Stimulated activated CD4-positive, alpha-beta T cell treated with anti-CD3 and anti-CD28 coated beads, Interleukin-12 subunit alpha, Interleukin-12 subunit beta, amount 100 ng/mL, for 4 hours (primary cell): Measurements from ENCODE around the gene ADARB2.

Experiments used
- DNase-seq: peaks from one replicate; pipeline ENCODE4 v3.0.0-alpha.2; 2020

The ADARB2 gene

DNA sequence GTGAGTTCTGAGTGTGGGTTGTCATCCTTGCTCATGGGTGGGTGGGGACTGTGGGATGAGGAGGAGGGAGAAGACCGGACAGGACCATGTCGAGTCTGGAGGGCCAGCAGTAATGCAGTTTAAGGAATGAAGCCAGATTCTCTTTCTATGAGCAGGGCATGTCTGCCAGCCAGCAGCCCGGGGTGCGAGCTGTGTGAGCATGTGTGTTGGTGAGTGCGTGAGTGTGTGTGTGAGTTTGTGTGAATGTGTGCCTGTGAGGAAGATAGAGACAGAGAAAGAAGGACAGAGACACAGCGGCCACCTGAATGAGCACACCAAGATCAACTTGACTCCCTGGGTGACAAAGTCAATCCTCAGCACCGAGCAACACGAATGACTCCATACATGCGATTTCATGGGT is 52.3 kb downstream of the ADARB2 start:
- no peak for DNase-seq

GRCh38 chr10:1683649-1684048 is 53.7 kb downstream of the ADARB2 start:
- no peak for DNase-seq

DNA sequence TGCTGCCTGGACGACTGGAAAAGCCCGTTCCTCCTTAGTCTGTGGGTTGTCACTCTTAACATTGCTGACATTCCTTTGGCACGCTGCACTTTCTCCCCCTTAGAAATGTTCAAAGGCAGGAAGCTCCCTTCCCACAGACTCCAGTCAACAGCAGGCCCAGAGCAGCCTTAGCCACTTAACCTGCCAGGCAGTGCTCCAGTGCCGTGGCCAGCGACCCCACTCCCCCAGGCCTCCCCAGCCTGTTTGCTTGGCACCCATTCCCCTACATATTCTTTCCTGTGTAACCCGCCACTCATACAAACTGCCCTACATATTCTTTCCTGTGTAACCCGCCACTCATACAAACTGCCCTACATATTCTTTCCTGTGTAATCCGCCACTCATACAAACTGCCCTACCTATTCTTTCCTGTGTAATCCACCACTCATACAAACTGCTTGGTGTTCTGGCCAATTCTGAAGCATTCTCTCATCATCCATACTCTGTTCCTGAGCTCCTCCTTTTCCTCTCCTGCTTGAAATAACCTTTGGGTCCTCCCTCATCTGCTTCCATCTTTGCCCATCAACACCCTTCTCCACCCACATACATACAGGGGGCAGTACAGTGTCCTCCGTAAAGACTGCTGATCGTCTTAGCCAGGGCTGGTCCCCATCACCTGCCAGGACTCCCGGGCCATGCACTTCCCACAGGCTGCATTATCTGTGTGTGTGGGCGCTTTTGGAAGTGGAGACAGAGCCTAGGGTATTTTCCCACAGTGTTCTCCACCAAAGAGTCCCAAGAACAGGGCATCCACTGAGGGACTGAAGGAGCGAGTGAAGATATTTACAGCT is 57.3 kb downstream of the ADARB2 start:
- no peak for DNase-seq

DNA sequence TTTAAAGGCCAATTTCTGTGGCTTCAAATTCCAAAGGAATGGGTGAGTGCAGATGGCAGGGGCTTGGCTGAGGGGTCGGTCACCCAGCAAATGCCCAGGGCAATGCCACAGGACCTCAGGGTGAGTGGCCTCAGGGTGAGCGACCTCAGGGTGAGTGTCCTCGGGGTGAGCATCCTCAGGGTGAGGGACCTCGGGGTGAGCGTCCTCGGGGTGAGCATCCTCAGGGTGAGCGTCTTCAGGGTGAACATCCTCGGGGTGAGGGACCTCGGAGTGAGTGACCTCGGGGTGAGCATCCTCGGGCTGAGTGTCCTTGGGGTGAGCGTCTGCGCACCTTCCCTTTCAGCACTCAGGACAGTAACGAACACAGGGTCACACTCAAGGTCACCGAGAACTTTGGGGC is 59.2 kb downstream of the ADARB2 start:
- DNase-seq, result no peak

- no peak for DNase-seq
These were observed 59.9 kb downstream of the ADARB2 start for GRCh38 chr10:1677307-1677939.

- no peak for DNase-seq
These were observed 62.8 kb downstream of the ADARB2 start for GRCh38 chr10:1674501-1674900.

DNA sequence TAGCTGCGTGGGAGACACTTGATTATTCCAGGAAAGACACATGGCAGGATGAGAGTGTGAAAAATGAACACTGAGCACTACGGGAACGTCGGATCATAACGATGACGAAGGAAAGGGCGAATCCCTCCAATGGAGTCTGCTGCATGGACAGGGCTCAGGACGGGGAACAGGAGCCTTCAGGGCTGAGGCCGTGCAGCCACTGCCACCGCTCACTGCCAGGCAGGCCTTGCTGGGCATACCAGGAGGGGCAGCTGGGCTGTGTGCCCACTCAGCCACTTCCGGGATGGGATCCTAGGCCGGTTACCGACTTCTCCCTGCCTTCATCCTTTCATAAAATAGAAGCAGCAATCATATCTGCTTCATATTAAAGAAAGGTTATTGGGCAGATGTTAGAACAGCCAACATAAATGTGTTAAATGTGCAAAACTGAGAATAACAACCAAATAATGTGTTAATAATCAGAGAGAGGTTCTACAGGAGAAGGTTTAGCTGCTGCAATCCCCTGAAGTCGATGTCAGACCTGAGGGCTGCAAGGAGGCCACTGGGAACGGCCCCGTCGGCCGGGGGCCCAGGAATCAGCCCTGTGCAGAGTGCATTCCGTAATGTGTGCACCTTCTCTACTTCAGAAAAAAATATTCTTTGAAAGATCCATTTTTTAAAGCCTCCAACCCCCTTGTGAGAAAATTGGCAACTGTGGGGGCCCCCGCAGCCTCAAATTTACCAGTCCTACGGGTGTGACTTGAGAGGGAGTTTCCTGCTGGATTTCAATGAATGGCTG is 63.6 kb downstream of the ADARB2 start:
- DNase-seq, result no peak

GRCh38 chr10:1672001-1672781 is 65.1 kb downstream of the ADARB2 start:
- DNase-seq, result no peak

DNA sequence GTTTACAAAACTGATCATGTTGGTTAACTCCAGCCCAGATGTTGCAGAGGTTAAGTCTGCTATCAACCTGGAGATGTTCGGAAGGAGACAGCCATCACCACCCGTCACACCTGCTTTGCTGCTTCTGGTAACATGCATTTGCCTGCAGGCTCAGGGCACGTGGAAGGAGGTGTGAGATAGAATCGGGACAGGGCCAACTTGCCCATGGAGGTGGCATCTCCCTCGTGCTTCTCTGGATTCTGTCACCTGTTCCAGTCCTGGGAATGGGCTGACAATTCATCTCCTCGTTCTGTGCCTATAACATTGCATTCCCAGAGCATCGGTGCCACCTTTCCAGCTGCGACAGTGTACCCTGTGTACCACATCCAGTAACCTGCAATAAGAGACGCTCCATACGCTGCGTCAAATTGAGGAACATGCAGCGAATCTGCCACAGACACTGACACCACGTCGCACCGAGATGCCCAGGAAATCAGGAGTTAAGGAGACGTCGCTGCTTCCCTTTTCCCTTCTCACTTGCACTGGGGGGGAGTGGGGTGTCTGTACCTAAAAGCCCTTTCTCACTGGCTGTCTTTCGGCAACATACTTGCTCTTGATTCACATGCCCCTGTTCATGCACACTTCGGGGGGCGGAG is 65.8 kb downstream of the ADARB2 start:
- no peak for DNase-seq

GRCh38 chr10:1670541-1671365 is 66.6 kb downstream of the ADARB2 start:
- no peak for DNase-seq

DNA sequence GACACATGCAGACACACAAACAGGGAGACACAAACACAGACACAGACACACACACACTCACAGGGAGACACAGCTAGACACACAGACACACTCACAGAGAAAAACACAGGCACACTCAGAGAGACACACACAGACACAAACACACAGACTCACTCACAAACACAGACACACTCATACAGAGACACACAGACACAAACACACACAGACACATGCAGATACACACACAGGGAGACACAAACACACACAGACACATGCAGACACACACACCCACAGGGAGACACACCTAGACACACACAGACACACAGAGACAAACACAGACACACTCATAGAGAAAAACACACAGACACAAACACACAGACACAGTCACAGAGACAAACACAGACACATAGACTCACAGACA is 67.9 kb downstream of the ADARB2 start:
- no peak for DNase-seq

DNA sequence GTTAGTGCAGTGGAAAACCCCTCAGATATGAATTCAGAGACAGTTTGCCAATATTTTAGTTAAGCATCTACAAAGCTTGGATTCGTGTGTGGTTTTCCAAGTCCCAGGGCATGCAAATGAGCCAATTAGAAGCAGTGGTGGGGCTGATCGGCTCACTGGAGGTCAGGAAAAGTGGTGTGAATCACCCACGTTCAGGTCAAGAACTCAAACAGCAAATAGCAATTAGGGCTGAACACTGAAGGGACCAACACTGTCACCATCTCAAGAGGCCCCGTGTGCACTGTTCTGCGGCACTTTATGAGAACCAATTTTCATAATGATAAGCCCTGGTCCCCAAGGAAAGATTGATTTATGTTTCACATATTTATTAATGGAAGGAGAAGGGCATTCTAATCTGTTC is 68.9 kb downstream of the ADARB2 start:
- DNase-seq, result no peak

GRCh38 chr10:1667392-1667791 is 69.9 kb downstream of the ADARB2 start:
- no peak for DNase-seq

DNA sequence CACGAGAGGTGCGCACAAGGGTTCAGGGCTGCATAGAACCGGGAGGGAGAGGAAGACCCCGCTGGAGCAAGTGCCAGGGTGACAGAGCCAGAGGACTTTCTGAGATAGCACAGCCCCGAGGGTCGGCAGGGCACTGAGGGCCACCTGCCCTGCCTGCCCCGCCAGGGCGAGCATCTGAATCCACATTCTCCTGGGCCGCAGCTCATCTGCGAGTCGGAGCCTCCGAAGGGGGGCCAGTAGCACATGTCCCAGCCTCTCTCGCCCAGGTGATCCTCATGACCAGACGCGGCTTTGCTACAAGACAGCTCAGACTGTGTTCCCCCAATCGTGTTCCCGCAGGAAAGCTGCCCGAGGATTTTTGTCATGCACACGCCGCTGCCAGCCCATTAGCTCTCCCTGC is 71.2 kb downstream of the ADARB2 start:
- no peak for DNase-seq

- DNase-seq, result no peak
These were observed 71.6 kb downstream of the ADARB2 start for GRCh38 chr10:1665681-1666080.

GRCh38 chr10:1665021-1665661 is 72.2 kb downstream of the ADARB2 start:
- no peak for DNase-seq

DNA sequence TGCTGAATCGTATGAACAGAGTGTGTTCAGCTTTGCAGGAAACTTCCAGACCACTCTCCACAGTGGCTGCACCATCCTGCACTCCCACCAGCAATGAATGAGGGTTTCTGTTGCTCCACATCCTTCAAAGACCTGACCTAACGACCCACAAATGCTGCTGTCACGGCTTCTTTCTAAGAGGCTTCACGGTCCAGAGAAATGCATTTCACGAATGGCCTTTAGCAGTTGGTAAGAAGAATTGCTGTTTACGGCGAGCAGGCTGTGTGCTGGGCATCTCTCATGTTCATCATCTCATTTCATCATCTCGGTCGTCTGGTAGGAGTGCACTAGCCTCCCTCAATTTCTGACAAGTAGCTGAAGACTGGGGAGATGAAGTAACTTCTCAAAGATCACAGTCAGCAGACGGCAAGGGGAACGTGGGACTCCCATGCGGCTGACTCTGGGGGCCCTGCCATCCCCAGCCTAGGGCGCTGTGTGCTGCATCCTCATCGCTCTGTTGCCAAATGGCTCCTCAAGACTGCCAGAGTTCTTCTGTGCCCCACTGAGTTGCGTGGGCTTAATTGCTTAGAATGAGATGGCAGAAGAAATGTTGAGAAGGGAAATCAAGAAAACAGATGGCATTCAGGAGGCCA is 72.9 kb downstream of the ADARB2 start:
- no peak for DNase-seq

DNA sequence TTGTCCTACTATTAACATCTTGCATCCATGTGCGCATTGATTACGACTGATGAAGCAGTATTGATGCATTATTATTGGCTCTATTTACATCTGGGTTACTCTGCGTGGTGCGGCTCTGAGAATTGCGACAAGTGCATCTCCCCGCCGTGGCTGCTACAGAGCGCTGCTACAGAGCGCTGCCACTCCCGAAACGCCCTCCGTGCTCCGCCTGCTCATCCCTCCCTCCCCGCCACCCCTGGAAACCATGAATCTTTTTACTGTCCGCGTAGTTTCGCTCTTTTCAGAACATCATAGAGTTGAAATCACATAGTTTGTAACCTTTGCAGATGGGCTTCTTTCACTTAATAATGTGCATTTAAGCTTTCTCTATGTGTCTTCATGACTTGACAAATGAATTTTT is 74.1 kb downstream of the ADARB2 start:
- no peak for DNase-seq

- DNase-seq, result no peak
These were observed 74.8 kb downstream of the ADARB2 start for GRCh38 chr10:1662438-1663025.

DNA sequence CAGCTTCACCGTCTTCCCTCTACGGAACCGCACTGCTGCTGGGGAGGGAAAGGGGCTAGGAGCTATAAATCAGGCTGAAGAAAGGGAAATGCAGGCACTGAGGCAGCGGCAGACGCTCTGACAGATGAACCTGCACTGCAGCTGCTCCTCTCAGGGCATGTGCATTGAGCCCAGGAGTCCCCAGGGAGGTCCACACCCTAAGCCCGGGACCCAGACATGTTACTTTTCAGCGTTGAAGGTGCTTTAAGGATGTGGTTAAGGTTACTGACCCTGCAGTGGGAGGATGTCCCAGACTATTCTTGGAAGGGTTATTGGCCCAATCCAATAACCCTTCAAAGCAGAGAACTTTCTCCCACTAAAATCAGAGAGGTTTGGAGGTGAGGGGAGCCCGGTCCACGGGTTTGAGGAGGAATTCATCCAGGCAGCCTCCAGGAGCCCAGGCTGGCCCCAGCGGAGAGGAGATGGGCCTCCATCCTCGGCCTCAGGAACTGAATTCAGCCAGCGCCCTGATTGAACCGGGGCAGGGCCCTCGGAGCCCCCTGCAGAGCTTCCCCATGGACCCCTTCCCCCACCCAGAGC is 75.4 kb downstream of the ADARB2 start:
- DNase-seq, result no peak
